RWPE2 (cell line): ENCODE results near the gene TTLL3.
"Not testable (repeated sequence)": the region's sequence is repeated elsewhere in the genome, so short reads cannot be mapped to it uniquely, and the experiment has no call there.

Experiments
- ATAC-seq: fragments of 200-7000 bp; cut with Tn5 transposase; 3 replicates; pipeline ENCODE4 v1.9.1; 2021; ENCODE audit warnings: low read depth
- DNase-seq: peaks from one replicate; pipeline ENCODE4 v3.0.0-alpha.2; 2020; ENCODE audit warnings: low spot score
- H3K27ac ChIP-seq: fragments of 450-650 bp; 2 replicates; pipeline ENCODE4 v1.5.1; 2017; ENCODE audit warnings: mild to moderate bottlenecking; ENCODE audit not compliant: poor library complexity, severe bottlenecking
- H3K27me3 ChIP-seq: fragments of 250-450 bp; sonication (Bioruptor Pico); 2 replicates; pipeline ENCODE4 v1.5.1; 2021; ENCODE audit warnings: mild to moderate bottlenecking, moderate library complexity; ENCODE audit not compliant: insufficient read depth, poor library complexity, severe bottlenecking
- H3K36me3 ChIP-seq: fragments of 250-450 bp; sonication (Bioruptor Pico); 2 replicates; pipeline ENCODE4 v1.5.1; 2020; ENCODE audit warnings: low read depth, mild to moderate bottlenecking, moderate library complexity
- H3K4me1 ChIP-seq: fragments of 250-450 bp; sonication (Bioruptor Pico); 2 replicates; pipeline ENCODE4 v1.5.1; 2021; ENCODE audit warnings: mild to moderate bottlenecking, moderate library complexity; ENCODE audit not compliant: insufficient read depth, poor library complexity, severe bottlenecking
- H3K4me3 ChIP-seq: fragments of 250-450 bp; sonication (Bioruptor Pico); 2 replicates; pipeline ENCODE4 v1.5.1; 2021; ENCODE audit warnings: mild to moderate bottlenecking, moderate library complexity; ENCODE audit not compliant: severe bottlenecking
- H3K9me3 ChIP-seq: fragments of 250-450 bp; sonication (Bioruptor Pico); 2 replicates; pipeline ENCODE4 v1.5.1; 2021; ENCODE audit warnings: mild to moderate bottlenecking, moderate library complexity; ENCODE audit not compliant: severe bottlenecking
- CTCF ChIP-seq: fragments of 450-650 bp; IDR thresholded peaks from one replicate; pipeline ENCODE4 v1.5.1; 2017; ENCODE audit warnings: mild to moderate bottlenecking, moderate library complexity; ENCODE audit not compliant: poor library complexity, severe bottlenecking

The TTLL3 gene

GRCh38 chr3:9841015-9841414 is 31.0 kb downstream of the TTLL3 start:
- ATAC-seq (no peak), DNase-seq (no peak)
- H3K9me3 ChIP-seq = no peaks in the 10 kb centered on the region
- no peak for TF ChIP-seq CTCF
- H3K36me3 ChIP-seq = peaks cover 30% of the 10 kb centered on the region
- H3K4me3 ChIP-seq = no peak overlapping the region
- no peak overlapping the region for H3K27ac ChIP-seq
- H3K27me3 ChIP-seq = no peaks in the 10 kb centered on the region
- peaks cover 4% of the 10 kb centered on the region for H3K4me1 ChIP-seq

- Histone ChIP-seq H3K27ac (peak within 1 kb of the TSS; percentile 62), H3K27me3 (no peaks in the 10 kb centered on the region), H3K4me3 (peak within 1 kb of the TSS; percentile 57), H3K4me1 (peaks cover 4% of the 10 kb centered on the region), H3K36me3 (peaks cover 30% of the 10 kb centered on the region), H3K9me3 (no peaks in the 10 kb centered on the region)
- TF ChIP-seq CTCF = no peak
- ATAC-seq (peak; percentile 97), DNase-seq (peak; percentile 93)
Observed at GRCh38 chr3:9843715-9844438, 33.8 kb downstream of the TTLL3 start, which contains the start of gene RPUSD3. Gene RPUSD3 (minus strand): TSS chr3:9844008. CDS start chr3:9843990, 18 bp downstream.

- H3K36me3 ChIP-seq = peaks cover 14% of the 10 kb centered on the region
- no peak for TF ChIP-seq CTCF
- ATAC-seq = no peak
- H3K4me1 ChIP-seq = peaks cover 4% of the 10 kb centered on the region
- no peaks in the 10 kb centered on the region for H3K9me3 ChIP-seq
- DNase-seq = no peak
- H3K27me3 ChIP-seq = no peaks in the 10 kb centered on the region
- H3K4me3 ChIP-seq = no peak overlapping the region
- H3K27ac ChIP-seq = no peak overlapping the region
Observed at GRCh38 chr3:9846231-9846630, 36.2 kb downstream of the TTLL3 start.

GRCh38 chr3:9846931-9847488 is 36.9 kb downstream of the TTLL3 start:
- Histone ChIP-seq H3K27ac (no peak overlapping the region), H3K4me3 (no peak overlapping the region), H3K27me3 (no peaks in the 10 kb centered on the region), H3K4me1 (peaks cover 4% of the 10 kb centered on the region), H3K9me3 (no peaks in the 10 kb centered on the region), H3K36me3 (peaks cover 7% of the 10 kb centered on the region; the same call in 1 of the 2 replicates)
- TF ChIP-seq CTCF = no peak
- DNase-seq (no peak), ATAC-seq (no peak)

- DNase-seq, H3K36me3 ChIP-seq, H3K27ac ChIP-seq, H3K4me3 ChIP-seq, ATAC-seq, H3K27me3 ChIP-seq, H3K9me3 ChIP-seq, H3K4me1 ChIP-seq: not testable (repeated sequence)
Observed at GRCh38 chr3:9847870-9848269, 37.8 kb downstream of the TTLL3 start.
